ENCODE measurements around the gene FGFR2. TPM values are rescaled to one million over a fixed set of nuclear protein-coding genes. Genes with fewer than 3 reads are reported as not detected.

The FGFR2 gene
- 100 to 1,000 TPM in 1 of 12 donors, 10 to 100 TPM in 2, 1 to 10 TPM in 6, under 1 TPM in 2, not detected in 1; 0.64 to 108 (median 1.6) TPM for polyA plus RNA-seq (ENCODE audit: insufficient read length in 12 of 12)
- long read RNA-seq, donor 1 = 0 reads
- long read RNA-seq, donor 2 = 0 reads
- long read RNA-seq, donor 3 = 0 reads
- long read RNA-seq, donor 4 = 0 reads
- long read RNA-seq, donor 5 = 0 reads
- long read RNA-seq, donor 6 = 0 reads
- long read RNA-seq, donor 7 = 0 reads
- long read RNA-seq, donor 8 = 0 reads
- long read RNA-seq, donor 9 = 0 reads
- long read RNA-seq, donor 10 = 0 reads
- long read RNA-seq, donor 11 = 0 reads

GRCh38 chr10:121598263-121599249 is at the start of gene FGFR2:
Gene FGFR2 (minus strand): TSS chr10:121598444. CDS start chr10:121593817, 4,627 bp downstream.
- peak; percentile 57 for DNase-seq

- no peak for DNase-seq
Observed at GRCh38 chr10:121647401-121647800, 49.2 kb upstream of the FGFR2 start.

- no peak for DNase-seq
Observed at GRCh38 chr10:121645696-121646095, 47.5 kb upstream of the FGFR2 start.

- no peak for DNase-seq
Observed at GRCh38 chr10:121644501-121644900, 46.3 kb upstream of the FGFR2 start.

- no peak for DNase-seq
Observed at GRCh38 chr10:121640266-121640665, 42.0 kb upstream of the FGFR2 start.

GRCh38 chr10:121639416-121639815 is 41.2 kb upstream of the FGFR2 start:
- DNase-seq = no peak

- no peak for DNase-seq
Observed at GRCh38 chr10:121637437-121637836, 39.2 kb upstream of the FGFR2 start.

- no peak for DNase-seq
Observed at GRCh38 chr10:121633056-121633455, 34.8 kb upstream of the FGFR2 start.

- DNase-seq = no peak
Observed at GRCh38 chr10:121631365-121632029, 33.3 kb upstream of the FGFR2 start.

- no peak for DNase-seq
Observed at GRCh38 chr10:121628859-121629258, 30.6 kb upstream of the FGFR2 start.

GRCh38 chr10:121627876-121628581 is 29.8 kb upstream of the FGFR2 start:
- DNase-seq = no peak

- DNase-seq = no peak
Observed at GRCh38 chr10:121624836-121625486, 26.7 kb upstream of the FGFR2 start.

GRCh38 chr10:121618906-121619305 is 20.7 kb upstream of the FGFR2 start:
- DNase-seq = no peak

- DNase-seq = no peak
Observed at GRCh38 chr10:121617176-121617575, 18.9 kb upstream of the FGFR2 start.

- DNase-seq = no peak
Observed at GRCh38 chr10:121616291-121616690, 18.0 kb upstream of the FGFR2 start.

GRCh38 chr10:121615836-121616235 is 17.6 kb upstream of the FGFR2 start:
- peak; percentile 63 for DNase-seq

GRCh38 chr10:121615435-121615793 is 17.2 kb upstream of the FGFR2 start:
- DNase-seq = peak; percentile 88

GRCh38 chr10:121614613-121615434 is 16.6 kb upstream of the FGFR2 start:
- DNase-seq = peak; percentile 47

GRCh38 chr10:121613456-121613855 is 15.2 kb upstream of the FGFR2 start:
- no peak for DNase-seq

Measured in muscle of arm (tissue), 14 donors.